DND-41 (cell line): ENCODE data around the gene ADAMTSL2.

Experiments used
- CTCF ChIP-seq: IDR thresholded peaks from 2 replicates; pipeline ENCODE4 v1.5.1; 2012; ENCODE audit warnings: borderline replicate concordance, low read length, moderate library complexity, mild to moderate bottlenecking; ENCODE audit not compliant: poor library complexity, severe bottlenecking; ENCODE audit errors: extremely low read depth
- EZH2 ChIP-seq: IDR thresholded peaks from 3 replicates; pipeline ENCODE4 v1.6.1; 2012; ENCODE audit warnings: borderline replicate concordance, low read depth, mild to moderate bottlenecking, moderate library complexity, low read length, inconsistent platforms; ENCODE audit not compliant: severe bottlenecking

- TF ChIP-seq CTCF (peak; percentile 69), EZH2 (no peak)
Observed at GRCh38 chr9:133532937-133533668, 1.4 kb upstream of the ADAMTSL2 start.
